TTC549 (cell line): Measurements from ENCODE around the gene ATP1B3.
"Not testable (repeated sequence)": the region's sequence is repeated elsewhere in the genome, so short reads cannot be mapped to it uniquely, and the experiment has no call there.

Experiments
- FAIRE-seq: peaks from 2 replicates; lab custom pipeline; 2012; peaks lifted over from hg19 to GRCh38; lab: Jason Lieb, UNC

ATP1B3 gene

GRCh38 chr3:141905129-141905528 lies 28.7 kb downstream of the ATP1B3 start:
- no peak for FAIRE-seq

GRCh38 chr3:141909408-141909807 lies 33.0 kb downstream of the ATP1B3 start:
- no peak for FAIRE-seq

- FAIRE-seq: not testable (repeated sequence)
These were observed 33.5 kb downstream of the ATP1B3 start for GRCh38 chr3:141909986-141910385.

GRCh38 chr3:141913150-141913811 lies 36.8 kb downstream of the ATP1B3 start:
- peak; percentile 60 for FAIRE-seq

- FAIRE-seq: no peak
These were observed 37.9 kb downstream of the ATP1B3 start for GRCh38 chr3:141914311-141914710.

GRCh38 chr3:141915016-141915415 lies 38.6 kb downstream of the ATP1B3 start:
- FAIRE-seq: no peak

GRCh38 chr3:141915766-141916165 lies 39.3 kb downstream of the ATP1B3 start:
- no peak for FAIRE-seq

GRCh38 chr3:141920701-141921100 lies 44.3 kb downstream of the ATP1B3 start:
- FAIRE-seq: no peak

- no peak for FAIRE-seq
These were observed 44.9 kb downstream of the ATP1B3 start for GRCh38 chr3:141921316-141921715.

GRCh38 chr3:141925677-141926076 lies 49.2 kb downstream of the ATP1B3 start:
- not testable (repeated sequence) for FAIRE-seq

- FAIRE-seq: no peak
These were observed 50.5 kb downstream of the ATP1B3 start for GRCh38 chr3:141926929-141927328.

GRCh38 chr3:141928631-141929270 lies 52.3 kb downstream of the ATP1B3 start:
- FAIRE-seq: no peak

GRCh38 chr3:141929341-141929995 lies 53.0 kb downstream of the ATP1B3 start:
- no peak for FAIRE-seq

GRCh38 chr3:141930801-141931200 lies 54.4 kb downstream of the ATP1B3 start:
- no peak for FAIRE-seq

- FAIRE-seq: no peak
These were observed 57.2 kb downstream of the ATP1B3 start for GRCh38 chr3:141933421-141934300.

- FAIRE-seq: no peak
These were observed 57.9 kb downstream of the ATP1B3 start for GRCh38 chr3:141934354-141934753.

- no peak for FAIRE-seq
These were observed 61.6 kb downstream of the ATP1B3 start for GRCh38 chr3:141938011-141938500.

GRCh38 chr3:141939759-141940158 lies 63.3 kb downstream of the ATP1B3 start:
- FAIRE-seq: no peak

GRCh38 chr3:141940194-141940776 lies 63.8 kb downstream of the ATP1B3 start:
- no peak for FAIRE-seq

- FAIRE-seq: no peak
These were observed 64.7 kb downstream of the ATP1B3 start for GRCh38 chr3:141941093-141941492.

- FAIRE-seq: no peak
These were observed 65.6 kb downstream of the ATP1B3 start for GRCh38 chr3:141942006-141942405.
